A549 (cell line): ENCODE results near the gene SUPT3H. TPM values are rescaled to one million over a fixed set of nuclear protein-coding genes. Genes with fewer than 3 reads are reported as not detected.

Source experiments
- ATAC-seq, 2 experiments: fragments of 200-7000 bp in 1 of 2; fragments of >200 bp in 1 of 2; cut with Nextera tagmentation in 1 of 2; cut with Tn5 transposase in 1 of 2; 3 replicates each; pipeline versions ENCODE4 v1.8.0 to v1.9.1; 2018 to 2020; ENCODE audit warnings: mild to moderate bottlenecking in 1 of 2, moderate library complexity in 1 of 2
- CTCF ChIA-PET: fragments of 300-600 bp; sonication (Branson Sonifier 250); formaldehyde crosslinking; extraction: SDS; loops from one replicate; lab custom pipeline; 2021; ENCODE audit warnings: antibody characterized with exemption, inconsistent platforms; lab: Yijun Ruan, JAX
- POLR2A ChIA-PET: fragments of 350-600 bp; formaldehyde crosslinking; extraction: SDS; loops from one replicate; lab custom pipeline; 2021; ENCODE audit warnings: antibody characterized with exemption, inconsistent platforms; lab: Yijun Ruan, JAX
- DNase-seq, 2 experiments: peaks; one replicate each; pipeline versions ENCODE4 v3.0.0 to v3.0.0-alpha.2; 2011 to 2016; ENCODE audit warnings: low read depth in 1 of 2, low spot score in 1 of 2
- FAIRE-seq: peaks from 2 replicates; lab custom pipeline; 2011; peaks lifted over from hg19 to GRCh38; lab: Jason Lieb, UNC
- H3K27ac ChIP-seq, 2 experiments: fragments of >200 bp; sonication (Bioruptor Twin); formaldehyde crosslinking; 3 replicates each; pipeline ENCODE4 v1.5.1; 2016 to 2017
- H3K4me1 ChIP-seq: fragments of >200 bp; sonication (Bioruptor Twin); formaldehyde crosslinking; 3 replicates; pipeline ENCODE4 v1.6.1; 2016
- H3K4me2 ChIP-seq: fragments of >200 bp; sonication (Bioruptor Twin); formaldehyde crosslinking; 3 replicates; pipeline ENCODE4 v1.6.1; 2016
- H3K4me3 ChIP-seq: fragments of >200 bp; sonication (Bioruptor Twin); formaldehyde crosslinking; 3 replicates; pipeline ENCODE4 v1.5.1; 2016
- H3K9me3 ChIP-seq: fragments of >200 bp; sonication (Bioruptor Twin); formaldehyde crosslinking; 3 replicates; pipeline ENCODE4 v1.6.1; 2016
- CBX2 ChIP-seq: fragments of 200-600 bp; sonication (generic); IDR thresholded peaks from 2 replicates; pipeline ENCODE4 v1.6.1; 2016; ENCODE audit warnings: low read depth, mild to moderate bottlenecking, borderline replicate concordance
- CBX8 ChIP-seq: fragments of 200-600 bp; sonication (generic); IDR thresholded peaks from 2 replicates; pipeline ENCODE4 v1.6.1; 2016
- CTCF ChIP-seq: fragments of >200 bp; sonication (Bioruptor Twin); formaldehyde crosslinking; IDR thresholded peaks from 3 replicates; pipeline ENCODE4 v1.5.1; 2016
- E2F6 ChIP-seq: IDR thresholded peaks from 2 replicates; pipeline ENCODE4 v1.6.1; 2012; ENCODE audit warnings: low read depth, borderline replicate concordance
- ELK1 ChIP-seq: fragments of 150-350 bp; IDR thresholded peaks from 2 replicates; pipeline ENCODE4 v1.6.1; 2014; ENCODE audit warnings: low read depth, mild to moderate bottlenecking, low read length
- KDM1A ChIP-seq: fragments of 200-600 bp; sonication (generic); IDR thresholded peaks from 2 replicates; pipeline ENCODE4 v1.6.1; 2016; ENCODE audit warnings: low read depth, mild to moderate bottlenecking
- MAZ ChIP-seq: fragments of 150-350 bp; IDR thresholded peaks from 2 replicates; pipeline ENCODE4 v1.6.1; 2014; ENCODE audit warnings: antibody characterized with exemption, low read depth, low read length, borderline replicate concordance
- PBX3 ChIP-seq: IDR thresholded peaks from 2 replicates; pipeline ENCODE4 v1.6.1; 2012
- PHF8 ChIP-seq: fragments of 200-600 bp; sonication (generic); IDR thresholded peaks from 2 replicates; pipeline ENCODE4 v1.6.1; 2016; ENCODE audit warnings: low read depth, mild to moderate bottlenecking, antibody characterized with exemption, moderate library complexity, borderline replicate concordance
- POLR2A ChIP-seq: IDR thresholded peaks from 2 replicates; pipeline ENCODE4 v1.6.1; 2012; ENCODE audit warnings: mild to moderate bottlenecking, low read length
- RAD21 ChIP-seq, 2 experiments: fragments of >200 bp in 1 of 2; sonication (Bioruptor Twin) in 1 of 2; formaldehyde crosslinking in 1 of 2; IDR thresholded peaks in 1 of 2; conservative IDR thresholded peaks in 1 of 2; 2 replicates in 1 of 2; 3 replicates in 1 of 2; pipeline ENCODE4 v1.6.1; 2012 to 2018; ENCODE audit warnings: inconsistent platforms in 1 of 2
- RNF2 ChIP-seq: fragments of 200-600 bp; sonication (generic); IDR thresholded peaks from 2 replicates; pipeline ENCODE4 v1.6.1; 2016; ENCODE audit warnings: low read depth, mild to moderate bottlenecking, antibody characterized with exemption, moderate library complexity, borderline replicate concordance
- SMC3 ChIP-seq: fragments of >200 bp; sonication (Bioruptor Twin); formaldehyde crosslinking; IDR thresholded peaks from 3 replicates; pipeline ENCODE4 v1.6.1; 2018; ENCODE audit warnings: inconsistent platforms
- ZNF302 ChIP-seq: fragments of 250-450 bp; sonication (Bioruptor Pico); IDR thresholded peaks from 2 replicates; pipeline ENCODE4 v1.9.0; 2021; ENCODE audit warnings: inconsistent platforms, mild to moderate bottlenecking, moderate library complexity
- ZSCAN20 ChIP-seq: fragments of 250-450 bp; sonication (Bioruptor Pico); IDR thresholded peaks from 2 replicates; pipeline ENCODE4 v1.8.0; 2022; ENCODE audit warnings: mild to moderate bottlenecking, moderate library complexity
- WGBS: methylation state at CpG from one replicate; pipeline ENCODE4 v1.1.6; 2017; ENCODE audit errors: missing lambda C conversion rate; 5-methylcytosine and 5-hydroxymethylcytosine counted together
- polyA plus RNA-seq, 4 experiments: library from polyadenylated mRNA; depleted of rRNA in 3 of 4; stranded (reverse); fragments of >200 nt; fragmentation: RNase III in 1 of 4; extraction: RNeasy Plus Mini Kit Qiagen cat#74134 plus additional on column Dnase treatment in 1 of 4; gene quantifications; 2 replicates in 3 of 4; 3 replicates in 1 of 4; pipeline ENCODE4 v1.2.3, GENCODE V29; 2011 to 2017
- TF ChIP-seq, protein P1 (sequence below): IDR thresholded peaks from 2 replicates; pipeline ENCODE4 v1.6.1; 2012

Gene SUPT3H
- polyA plus RNA-seq, 2 of the 4 experiments (the other 2 are of a cell fraction) = 4.3 to 6.2 TPM

GRCh38 chr6:45422503-45423110, 44.9 kb upstream of the SUPT3H start:
- CTCF ChIA-PET = interaction anchor here (0.9 to 2.9 kb wide), 10 partner anchors 16 to 948 kb away, joined by 3 to 27 read pairs (median 4); no protein-coding TSS in a partner anchor
- ATAC-seq (peak; percentile 38 to 43), FAIRE-seq (no peak), DNase-seq (peak in 1 of 2 experiments; percentile 25)
- 7% methylated on average over 6 of the region's 55 CpGs for WGBS
- H3K4me2 ChIP-seq = peak overlapping the region; percentile 96
- 0 out of 3 replicates have a peak, but pooled peaks have one; percentile 2 for TF ChIP-seq SMC3
- TF ChIP-seq ZNF302 (CRISPR knock-in tag) = no peak
- H3K27ac ChIP-seq = peak overlapping the region; percentile 58 to 86
- peak overlapping the region; percentile 60 for H3K4me3 ChIP-seq
- H3K9me3 ChIP-seq = no peaks in the 10 kb centered on the region
- POLR2A ChIA-PET = interaction anchor here (1.0 kb wide), 1 partner anchor 233 kb away, joined by 3 read pairs; no protein-coding TSS in a partner anchor
- peaks cover 18% of the 10 kb centered on the region for H3K4me1 ChIP-seq

- Histone ChIP-seq H3K4me3 (peak overlapping the region; percentile 60), H3K4me2 (peak overlapping the region; percentile 96), H3K9me3 (no peaks in the 10 kb centered on the region), H3K4me1 (peaks cover 18% of the 10 kb centered on the region), H3K27ac (peak overlapping the region; percentile 58 to 86)
- TF ChIP-seq MAZ (no peak), CBX8 (0 out of 2 replicates have a peak, but pooled peaks have one; percentile 2), KDM1A (no peak), CTCF (peak; percentile 29; the same call in 2 of the 3 replicates), SMC3 (peak; percentile 4; the same call in 1 of the 3 replicates), RAD21 (conservative IDR thresholded peaks at IDR 0.05 in 1 of 2, IDR thresholded peaks at IDR 0.05 in 1 of 2) (peak in 1 of 2 experiments; percentile 20; a peak in 1 of 5 replicates), PHF8 (no peak), CBX2 (no peak), E2F6 (0 out of 2 replicates have a peak, but pooled peaks have one; percentile 28)
- TF ChIP-seq, protein P1, sequence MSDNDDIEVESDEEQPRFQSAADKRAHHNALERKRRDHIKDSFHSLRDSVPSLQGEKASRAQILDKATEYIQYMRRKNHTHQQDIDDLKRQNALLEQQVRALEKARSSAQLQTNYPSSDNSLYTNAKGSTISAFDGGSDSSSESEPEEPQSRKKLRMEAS = peak; percentile 43; the same call in 1 of the 2 replicates
- ChIA-PET CTCF (interaction anchor here (0.7 to 2.9 kb wide), 11 partner anchors 16 to 947 kb away, joined by 3 to 27 read pairs (median 4); no protein-coding TSS in a partner anchor), POLR2A (interaction anchor here (0.7 to 1.2 kb wide), 3 partner anchors 44 to 293 kb away, joined by 3 to 4 read pairs (median 3); partner anchors contain the start of gene SUPT3H)
- 1% methylated on average over 27 of the region's 83 CpGs for WGBS
- peak; percentile 11 to 42 for DNase-seq
- FAIRE-seq = no peak
- peak; percentile 81 to 87 for ATAC-seq
These were observed 44.2 kb upstream of the SUPT3H start for GRCh38 chr6:45421709-45422502.

GRCh38 chr6:45420909-45421708, 43.4 kb upstream of the SUPT3H start:
- Histone ChIP-seq H3K4me2 (peak overlapping the region; percentile 96), H3K27ac (peak overlapping the region; percentile 58 to 86; a peak in 5 of 6 replicates), H3K4me1 (peaks cover 18% of the 10 kb centered on the region), H3K4me3 (peak overlapping the region; percentile 60), H3K9me3 (no peaks in the 10 kb centered on the region)
- ATAC-seq (peak; percentile 1 to 9; a peak in 2 of 6 replicates), FAIRE-seq (no peak), DNase-seq (peak in 1 of 2 experiments; percentile 13)
- POLR2A ChIA-PET = interaction anchor here (0.7 to 1.2 kb wide), 3 partner anchors 43 to 294 kb away, joined by 3 to 4 read pairs (median 3); partner anchors contain the start of gene SUPT3H
- TF ChIP-seq POLR2A = no peak
- TF ChIP-seq ZSCAN20 = no peak
- peak; percentile 96 for TF ChIP-seq CBX8
- TF ChIP-seq RNF2 = peak; percentile 93; the same call in 1 of the 2 replicates
- TF ChIP-seq ELK1 = no peak
- no peak for TF ChIP-seq PBX3
- WGBS = 26% methylated on average over 16 of the region's 19 CpGs
- CTCF ChIA-PET = interaction anchor here (0.6 to 2.9 kb wide), 10 partner anchors 17 to 946 kb away, joined by 3 to 27 read pairs (median 4); no protein-coding TSS in a partner anchor
